HEK293 (cell line): ENCODE data around the gene SAMD4A.

Experiments
- CTCF ChIA-PET: fragments of 350-600 bp; formaldehyde crosslinking; extraction: SDS; loops from one replicate; lab custom pipeline; 2021; ENCODE audit warnings: antibody characterized with exemption; lab: Yijun Ruan, JAX
- POLR2A ChIA-PET: fragments of 300-600 bp; formaldehyde crosslinking; extraction: SDS; loops from one replicate; lab custom pipeline; 2020; ENCODE audit warnings: antibody characterized with exemption, inconsistent platforms; lab: Yijun Ruan, JAX
- H3K27ac ChIP-seq: fragments of 200-500 bp; sonication (Bioruptor generic); 2 replicates; pipeline ENCODE4 v1.5.1; 2014; ENCODE audit warnings: low read depth, low read length, control low read depth, inconsistent platforms; ENCODE audit errors: extremely low read depth
- H3K36me3 ChIP-seq, 2 experiments: fragments of 200-500 bp in 1 of 2; sonication (Bioruptor generic) in 1 of 2; 1 replicate in 1 of 2; 2 replicates in 1 of 2; pipeline ENCODE4 v1.5.1; 2014 to 2017; ENCODE audit warnings: inconsistent platforms in 2 of 2, low read length in 2 of 2; ENCODE audit not compliant: control insufficient read depth in 2 of 2, insufficient read depth in 1 of 2
- H3K4me1 ChIP-seq: fragments of 200-500 bp; sonication (Bioruptor generic); 2 replicates; pipeline ENCODE4 v1.5.1; 2014; ENCODE audit warnings: mild to moderate bottlenecking, low read length, inconsistent platforms; ENCODE audit not compliant: control insufficient read depth, insufficient read depth
- H3K4me3 ChIP-seq: 2 replicates; pipeline ENCODE4 v1.5.1; 2011; ENCODE audit warnings: low read depth, mild to moderate bottlenecking, control low read depth, low read length, moderate library complexity
- H3K9me3 ChIP-seq: fragments of 200-500 bp; sonication (Bioruptor generic); 2 replicates; pipeline ENCODE4 v1.5.1; 2014; ENCODE audit warnings: low read depth, low read length, inconsistent platforms; ENCODE audit not compliant: control insufficient read depth, insufficient read depth
- FEZF1 ChIP-seq: fragments of 450-650 bp; formaldehyde crosslinking; IDR thresholded peaks from 2 replicates; pipeline ENCODE4 v1.5.1; 2016; ENCODE audit warnings: missing biosample characterization, missing genetic modification characterization
- GLIS1 ChIP-seq: fragments of 450-650 bp; formaldehyde crosslinking; IDR thresholded peaks from 2 replicates; pipeline ENCODE4 v1.5.1; 2016; ENCODE audit warnings: missing biosample characterization, missing genetic modification characterization
- KLF9 ChIP-seq: fragments of 450-650 bp; formaldehyde crosslinking; IDR thresholded peaks from 2 replicates; pipeline ENCODE4 v1.5.1; 2016; ENCODE audit warnings: missing biosample characterization, missing genetic modification characterization, low read depth
- ZBTB17 ChIP-seq: fragments of 450-650 bp; formaldehyde crosslinking; IDR thresholded peaks from 2 replicates; pipeline ENCODE4 v1.5.1; 2016; ENCODE audit warnings: missing biosample characterization, missing genetic modification characterization
- ZBTB44 ChIP-seq: fragments of 450-650 bp; IDR thresholded peaks from 2 replicates; pipeline ENCODE4 v1.5.1; 2018; ENCODE audit warnings: missing biosample characterization, mild to moderate bottlenecking, missing genetic modification characterization
- ZBTB48 ChIP-seq: fragments of 450-650 bp; formaldehyde crosslinking; IDR thresholded peaks from 2 replicates; pipeline ENCODE4 v1.5.1; 2016; ENCODE audit warnings: missing biosample characterization, missing genetic modification characterization
- ZFP3 ChIP-seq: fragments of 450-650 bp; formaldehyde crosslinking; IDR thresholded peaks from 2 replicates; pipeline ENCODE4 v1.5.1; 2016; ENCODE audit warnings: low read depth, missing biosample characterization, missing genetic modification characterization
- ZNF112 ChIP-seq: fragments of 450-650 bp; formaldehyde crosslinking; IDR thresholded peaks from 2 replicates; pipeline ENCODE4 v1.5.0; 2017; ENCODE audit warnings: missing biosample characterization, missing genetic modification characterization
- ZNF248 ChIP-seq: fragments of 450-650 bp; formaldehyde crosslinking; IDR thresholded peaks from 2 replicates; pipeline ENCODE4 v1.5.1; 2017; ENCODE audit warnings: missing biosample characterization, missing genetic modification characterization
- ZNF26 ChIP-seq: fragments of 450-650 bp; formaldehyde crosslinking; IDR thresholded peaks from 2 replicates; pipeline ENCODE4 v1.5.1; 2016; ENCODE audit warnings: missing biosample characterization, missing genetic modification characterization
- ZNF416 ChIP-seq: fragments of 450-650 bp; formaldehyde crosslinking; IDR thresholded peaks from 2 replicates; pipeline ENCODE4 v1.5.1; 2016; ENCODE audit warnings: missing biosample characterization, missing genetic modification characterization
- ZNF488 ChIP-seq: fragments of 450-650 bp; formaldehyde crosslinking; IDR thresholded peaks from 2 replicates; pipeline ENCODE4 v1.5.1; 2016; ENCODE audit warnings: missing biosample characterization, missing genetic modification characterization
- ZNF544 ChIP-seq: fragments of 450-650 bp; formaldehyde crosslinking; IDR thresholded peaks from 2 replicates; pipeline ENCODE4 v1.5.0; 2017; ENCODE audit warnings: missing biosample characterization, missing genetic modification characterization
- ZNF555 ChIP-seq: fragments of 450-650 bp; formaldehyde crosslinking; conservative IDR thresholded peaks from 2 replicates; pipeline ENCODE4 v1.5.1; 2017; ENCODE audit warnings: missing biosample characterization, mild to moderate bottlenecking, missing genetic modification characterization, inconsistent platforms

SAMD4A gene

GRCh38 chr14:54784657-54785056, 217.7 kb downstream of the SAMD4A start:
- ChIA-PET CTCF (interaction anchor here (4.3 kb wide), 1 partner anchor 11 kb away, joined by 27 read pairs; no protein-coding TSS in a partner anchor), POLR2A (no interaction called here)
- Histone ChIP-seq H3K27ac (no peak overlapping the region), H3K36me3 (peaks cover 0 to 6% of the 10 kb centered on the region in 2 experiments; a peak in 1 of 3 replicates), H3K4me3 (no peak overlapping the region), H3K9me3 (no peaks in the 10 kb centered on the region), H3K4me1 (no peaks in the 10 kb centered on the region; the same call in 1 of the 2 replicates)
- TF ChIP-seq ZBTB48, result no peak

- no peaks in the 10 kb centered on the region; the same call in 1 of the 2 replicates for H3K4me1 ChIP-seq
- no peak overlapping the region for H3K27ac ChIP-seq
- ChIA-PET CTCF (interaction anchor here (0.6 to 4.3 kb wide), 2 partner anchors 11 to 27 kb away, joined by 3 to 27 read pairs; no protein-coding TSS in a partner anchor), POLR2A (no interaction called here)
- no peak for TF ChIP-seq ZNF555 (tag by site-specific recombination)
- TF ChIP-seq ZNF416 (tag by site-specific recombination), result no peak
- peak; percentile 28; the same call in 1 of the 2 replicates for TF ChIP-seq GLIS1 (tag by site-specific recombination)
- peaks cover 0 to 11% of the 10 kb centered on the region in 2 experiments; a peak in 1 of 3 replicates for H3K36me3 ChIP-seq
- no peak overlapping the region for H3K4me3 ChIP-seq
- H3K9me3 ChIP-seq, result no peaks in the 10 kb centered on the region
Observed at GRCh38 chr14:54785136-54785777, 218.3 kb downstream of the SAMD4A start.

- TF ChIP-seq ZBTB48 (no peak), ZFP3 (tag by site-specific recombination) (no peak), ZNF544 (tag by site-specific recombination) (no peak), ZBTB44 (tag by site-specific recombination) (no peak), ZNF112 (tag by site-specific recombination) (no peak), ZBTB17 (tag by site-specific recombination) (peak; percentile 67)
- ChIA-PET CTCF (interaction anchor here (0.6 to 4.3 kb wide), 2 partner anchors 12 to 26 kb away, joined by 3 to 27 read pairs; no protein-coding TSS in a partner anchor), POLR2A (no interaction called here)
- no peak overlapping the region for H3K4me3 ChIP-seq
- H3K9me3 ChIP-seq, result no peaks in the 10 kb centered on the region
- peaks cover 0 to 11% of the 10 kb centered on the region in 2 experiments; a peak in 1 of 3 replicates for H3K36me3 ChIP-seq
- no peaks in the 10 kb centered on the region; the same call in 1 of the 2 replicates for H3K4me1 ChIP-seq
- H3K27ac ChIP-seq, result no peak overlapping the region
Observed at GRCh38 chr14:54785778-54786770, 219.1 kb downstream of the SAMD4A start.

GRCh38 chr14:54786838-54787237, 219.9 kb downstream of the SAMD4A start:
- no peak overlapping the region for H3K4me3 ChIP-seq
- TF ChIP-seq ZNF488 (no peak), ZNF26 (tag by site-specific recombination) (no peak), ZNF555 (tag by site-specific recombination) (no peak), KLF9 (tag by site-specific recombination) (no peak), FEZF1 (tag by site-specific recombination) (no peak), ZNF248 (tag by site-specific recombination) (no peak)
- no peaks in the 10 kb centered on the region; the same call in 1 of the 2 replicates for H3K4me1 ChIP-seq
- peaks cover 0 to 11% of the 10 kb centered on the region in 2 experiments; a peak in 1 of 3 replicates for H3K36me3 ChIP-seq
- ChIA-PET POLR2A (no interaction called here), CTCF (no interaction called here)
- no peak overlapping the region for H3K27ac ChIP-seq
- H3K9me3 ChIP-seq, result no peaks in the 10 kb centered on the region
